GM06990 (cell line): ENCODE data around the gene PDXP.
"Not testable (repeated sequence)": the region's sequence is repeated elsewhere in the genome, so short reads cannot be mapped to it uniquely, and the experiment has no call there.

ENCODE experiments used
- DNase-seq: peaks from one replicate; pipeline ENCODE4 v3.0.0-alpha.2; 2011; ENCODE audit not compliant: insufficient read length; ENCODE audit errors: extremely low read depth
- H3K27me3 ChIP-seq: replicated peaks from 2 replicates; pipeline ENCODE4 v1.6.0; 2011; ENCODE audit warnings: low read length; ENCODE audit not compliant: control insufficient read depth, insufficient read depth
- H3K36me3 ChIP-seq: 2 replicates; pipeline ENCODE4 v1.5.1; 2011; ENCODE audit warnings: low read length; ENCODE audit not compliant: control insufficient read depth, insufficient read depth
- H3K4me3 ChIP-seq: replicated peaks from 2 replicates; pipeline ENCODE4 v1.5.1; 2011; ENCODE audit warnings: low read depth, mild to moderate bottlenecking, control low read depth, low read length
- CTCF ChIP-seq: IDR thresholded peaks from 2 replicates; pipeline ENCODE4 v1.5.1; 2011; ENCODE audit warnings: low read length, control low read depth, mild to moderate bottlenecking, inconsistent platforms; ENCODE audit not compliant: insufficient read depth, poor library complexity, severe bottlenecking

PDXP gene

GRCh38 chr22:37647317-37647716 lies 11.2 kb upstream of the PDXP start:
- TF ChIP-seq CTCF: no peak
- Histone ChIP-seq H3K36me3 (peaks cover 57% of the 10 kb centered on the region), H3K4me3 (no peak overlapping the region), H3K27me3 (no peaks in the 10 kb centered on the region)
- no peak for DNase-seq

GRCh38 chr22:37647928-37648327 lies 10.6 kb upstream of the PDXP start:
- no peak for DNase-seq
- Histone ChIP-seq H3K4me3 (no peak overlapping the region), H3K36me3 (peaks cover 55% of the 10 kb centered on the region), H3K27me3 (no peaks in the 10 kb centered on the region)
- TF ChIP-seq CTCF: no peak

GRCh38 chr22:37650463-37651136 lies 7.9 kb upstream of the PDXP start:
- peaks cover 41% of the 10 kb centered on the region for H3K36me3 ChIP-seq
- no peak for TF ChIP-seq CTCF
- no peaks in the 10 kb centered on the region for H3K27me3 ChIP-seq
- no peak for DNase-seq
- no peak overlapping the region for H3K4me3 ChIP-seq

- no peaks in the 10 kb centered on the region for H3K27me3 ChIP-seq
- no peak for TF ChIP-seq CTCF
- no peak overlapping the region for H3K4me3 ChIP-seq
- DNase-seq: no peak
- peaks cover 22% of the 10 kb centered on the region for H3K36me3 ChIP-seq
Observed at GRCh38 chr22:37654563-37655251, 3.8 kb upstream of the PDXP start.

GRCh38 chr22:37655252-37655563 lies 3.3 kb upstream of the PDXP start:
- no peak for DNase-seq
- TF ChIP-seq CTCF: no peak
- peaks cover 18% of the 10 kb centered on the region for H3K36me3 ChIP-seq
- H3K4me3 ChIP-seq: no peak overlapping the region
- no peaks in the 10 kb centered on the region for H3K27me3 ChIP-seq

- H3K27me3 ChIP-seq, DNase-seq, H3K36me3 ChIP-seq, H3K4me3 ChIP-seq: not testable (repeated sequence)
Observed at GRCh38 chr22:37656583-37656982, 1.9 kb upstream of the PDXP start.
